HG03103 (cell line): ENCODE data around the gene TSPAN31.

ENCODE experiments used
- ATAC-seq: cut with Tn5 transposase; IDR thresholded peaks from one replicate; pipeline ENCODE4 v1.9.1; 2021; ENCODE audit warnings: low read depth; ENCODE audit not compliant: unreplicated experiment

The TSPAN31 gene

GRCh38 chr12:57735198-57735855 is 9.5 kb upstream of the TSPAN31 start:
- no peak for ATAC-seq

GRCh38 chr12:57735952-57736740 is 8.7 kb upstream of the TSPAN31 start:
- ATAC-seq = no peak

- no peak for ATAC-seq
Measured at GRCh38 chr12:57736741-57737466, 7.9 kb upstream of the TSPAN31 start.

- ATAC-seq = no peak
Measured at GRCh38 chr12:57737467-57738460, 7.1 kb upstream of the TSPAN31 start.

- ATAC-seq = no peak
Measured at GRCh38 chr12:57738661-57739237, 6.1 kb upstream of the TSPAN31 start, which contains the start of gene AGAP2. Gene AGAP2 (minus strand): TSS chr12:57738742. CDS start chr12:57738246, 496 bp downstream.

- no peak for ATAC-seq
Measured at GRCh38 chr12:57739387-57739786, 5.5 kb upstream of the TSPAN31 start.

- ATAC-seq = no peak
Measured at GRCh38 chr12:57739914-57740538, 4.8 kb upstream of the TSPAN31 start.

- peak; percentile 47 for ATAC-seq
Measured at GRCh38 chr12:57740656-57741412, 4.0 kb upstream of the TSPAN31 start.

GRCh38 chr12:57741413-57741789 is 3.4 kb upstream of the TSPAN31 start:
- ATAC-seq = no peak

GRCh38 chr12:57741844-57742738 is 2.7 kb upstream of the TSPAN31 start:
- peak; percentile 53 for ATAC-seq

- no peak for ATAC-seq
Measured at GRCh38 chr12:57743769-57744168, 1.1 kb upstream of the TSPAN31 start.

- peak; percentile 27 for ATAC-seq
Measured at GRCh38 chr12:57744194-57744776, 554 bp upstream of the TSPAN31 start.

GRCh38 chr12:57745485-57745881 is 644 bp downstream of the TSPAN31 start:
- no peak for ATAC-seq

- no peak for ATAC-seq
Measured at GRCh38 chr12:57746025-57746424, 1.2 kb downstream of the TSPAN31 start.

- ATAC-seq = no peak
Measured at GRCh38 chr12:57749061-57749460, 4.2 kb downstream of the TSPAN31 start.

- ATAC-seq = no peak
Measured at GRCh38 chr12:57750561-57751431, 6.0 kb downstream of the TSPAN31 start.
